GM12878 (cell line): ENCODE results near the gene SMARCAD1. TPM values are rescaled to one million over a fixed set of nuclear protein-coding genes. Genes with fewer than 3 reads are reported as not detected.

Source experiments
- ATAC-seq: fragments of 200-7000 bp; cut with Tn5 transposase; 3 replicates; pipeline ENCODE4 v1.9.1; 2020; ENCODE audit warnings: mild to moderate bottlenecking, moderate library complexity
- BruUV-seq: library from RNA; stranded (reverse); fragments of 400-500 nt; replicated peaks from 2 replicates; lab custom pipeline; 2021; lab: Mats Ljungman, UMichigan
- CTCF ChIA-PET: fragments of 300-600 bp; sonication (Branson Sonifier 250); formaldehyde crosslinking; extraction: SDS; loops from one replicate; lab custom pipeline; 2021; ENCODE audit warnings: inconsistent platforms; lab: Yijun Ruan, JAX
- POLR2A ChIA-PET: fragments of 350-600 bp; formaldehyde crosslinking; extraction: SDS; loops from one replicate; lab custom pipeline; 2021; ENCODE audit warnings: inconsistent platforms; lab: Charles Lee
- RAD21 ChIA-PET: fragments of 300-600 bp; sonication (Branson Sonifier 250); formaldehyde crosslinking; loops from one replicate; lab custom pipeline; 2023; ENCODE audit warnings: antibody characterized with exemption; ENCODE audit not compliant: unreplicated experiment; lab: Charles Lee
- SMC1A ChIA-PET: fragments of 300-600 bp; sonication (Branson Sonifier 250); formaldehyde crosslinking; loops from one replicate; lab custom pipeline; 2023; ENCODE audit not compliant: unreplicated experiment, uncharacterized antibody; lab: Charles Lee
- DNase-seq: peaks from one replicate; pipeline ENCODE4 v3.0.0-alpha.2; 2011; ENCODE audit warnings: low read depth, low spot score
- FAIRE-seq: peaks from 3 replicates; lab custom pipeline; 2011; peaks lifted over from hg19 to GRCh38; lab: Jason Lieb, UNC
- H2AFZ ChIP-seq: 2 replicates; pipeline ENCODE4 v1.6.0; 2011; ENCODE audit warnings: low read depth, low read length, control low read depth; ENCODE audit not compliant: control insufficient read depth
- H3K27ac ChIP-seq: 2 replicates; pipeline ENCODE4 v1.5.1; 2011; ENCODE audit warnings: control low read depth; ENCODE audit not compliant: control insufficient read depth, insufficient read depth
- H3K27me3 ChIP-seq, 2 experiments: replicated peaks in 1 of 2; 2 replicates each; pipeline versions ENCODE4 v1.6.0 to v1.6.1; 2011; ENCODE audit warnings: low read length in 1 of 2; ENCODE audit not compliant: control insufficient read depth in 2 of 2, insufficient read depth in 2 of 2
- H3K36me3 ChIP-seq, 2 experiments: 2 replicates each; pipeline ENCODE4 v1.5.1; 2011; ENCODE audit warnings: low read length in 1 of 2; ENCODE audit not compliant: control insufficient read depth in 2 of 2, insufficient read depth in 2 of 2
- H3K4me1 ChIP-seq: 2 replicates; pipeline ENCODE4 v1.6.1; 2011; ENCODE audit warnings: mild to moderate bottlenecking, low read length, moderate library complexity, mixed read lengths; ENCODE audit not compliant: control insufficient read depth, insufficient read depth
- H3K4me2 ChIP-seq: 2 replicates; pipeline ENCODE4 v1.6.0; 2011; ENCODE audit warnings: control low read depth; ENCODE audit not compliant: control insufficient read depth, insufficient read depth
- H3K4me3 ChIP-seq: fragments of 200-600 bp; sonication (generic); 2 replicates; pipeline ENCODE4 v1.5.1; 2016
- H3K79me2 ChIP-seq: 2 replicates; pipeline ENCODE4 v1.6.0; 2011; ENCODE audit warnings: low read length; ENCODE audit not compliant: control insufficient read depth, insufficient read depth
- H3K9ac ChIP-seq: 2 replicates; pipeline ENCODE4 v1.8.0; 2011; ENCODE audit warnings: low read length, control low read depth, mixed read lengths; ENCODE audit not compliant: control insufficient read depth, insufficient read depth
- H3K9me3 ChIP-seq: replicated peaks from 3 replicates; pipeline ENCODE4 v1.5.1; 2011; ENCODE audit warnings: mild to moderate bottlenecking, low read length; ENCODE audit not compliant: control insufficient read depth, insufficient read depth
- H4K20me1 ChIP-seq: 2 replicates; pipeline ENCODE4 v1.6.0; 2011; ENCODE audit not compliant: control insufficient read depth, insufficient read depth
- KAT2A ChIP-seq: conservative IDR thresholded peaks from 2 replicates; pipeline ENCODE4 v1.6.1; 2011; ENCODE audit warnings: low read depth, low read length; ENCODE audit not compliant: control insufficient read depth
- POLR2AphosphoS2 ChIP-seq: IDR thresholded peaks from 2 replicates; pipeline ENCODE4 v1.6.1; 2011; ENCODE audit warnings: low read depth, mild to moderate bottlenecking, low read length, improper control_type of control experiment, moderate library complexity
- POLR2AphosphoS5 ChIP-seq: IDR thresholded peaks from 2 replicates; pipeline ENCODE4 v1.6.1; 2011; ENCODE audit warnings: mild to moderate bottlenecking, low read length, inconsistent platforms
- RELA ChIP-seq: fragments of 450-650 bp; IDR thresholded peaks from 2 replicates; pipeline ENCODE4 v1.8.0; 2014; ENCODE audit warnings: borderline replicate concordance; ENCODE audit not compliant: partially characterized antibody
- TAF1 ChIP-seq: IDR thresholded peaks from 2 replicates; pipeline ENCODE4 v1.6.1; 2011; ENCODE audit warnings: mild to moderate bottlenecking, low read depth, low read length, borderline replicate concordance
- ZNF24 ChIP-seq: fragments of 450-650 bp; IDR thresholded peaks from 2 replicates; pipeline ENCODE4 v1.6.1; 2017; ENCODE audit warnings: antibody characterized with exemption, mild to moderate bottlenecking
- WGBS: methylation state at CpG from one replicate; pipeline ENCODE4 v1.1.6; 2016; ENCODE audit warnings: low lambda C conversion rate; ENCODE audit not compliant: insufficient replicate concordance, insufficient coverage; ENCODE audit errors: missing lambda C conversion rate; 5-methylcytosine and 5-hydroxymethylcytosine counted together
- in situ Hi-C: fragments of 300-500 bp; cut with MboI; formaldehyde crosslinking; loops from 9 replicates; pipeline ENCODE4 v1.14.3; 2018; ENCODE audit warnings: mixed read lengths
- intact Hi-C: fragments of 100-400 bp; cut with micrococcal nuclease; formaldehyde crosslinking; loops from one replicate; pipeline ENCODE4 v1.14.2; 2022; ENCODE audit not compliant: unreplicated experiment
- polyA plus RNA-seq, 11 experiments: library from polyadenylated mRNA; depleted of rRNA in 4 of 11; unstranded in 6 of 11; stranded (reverse) in 5 of 11; fragments of >200 nt; fragmentation: Nextera tagmentation in 4 of 11; fragmentation: Illumina TruSeq in 1 of 11; extraction: Ambion mirVana in 4 of 11; extraction: Trizol in 1 of 11; gene quantifications; 1 replicate in 1 of 11; 2 replicates in 10 of 11; pipeline versions ENCODE4 v1.2.1 to v1.2.3, GENCODE V29; 2011 to 2016; ENCODE audit warnings: inconsistent platforms in 2 of 11, missing spikeins in 2 of 11, low read depth in 1 of 11
- total RNA-seq, 4 experiments: library from RNA; depleted of rRNA in 3 of 4; stranded (reverse); fragments of >200 nt in 3 of 4; fragmentation: Illumina TruSeq in 1 of 4; extraction: Trizol in 1 of 4; gene quantifications; 2 replicates each; pipeline versions ENCODE4 v1.2.1 to v1.2.3, GENCODE V29; 2013 to 2021
- TF ChIP-seq, protein P1 (sequence below): IDR thresholded peaks from 2 replicates; pipeline ENCODE4 v1.6.1; 2011; ENCODE audit warnings: borderline replicate concordance, low read depth, mild to moderate bottlenecking, moderate library complexity, low read length; ENCODE audit not compliant: insufficient read depth, poor library complexity, severe bottlenecking

The SMARCAD1 gene
- total and polyA plus RNA-seq, 10 of the 15 experiments (the other 5 are each of a cell fraction or from before 2014, with no cell fraction given): 7.6 to 41.2 (median 27.7) TPM

DNA sequence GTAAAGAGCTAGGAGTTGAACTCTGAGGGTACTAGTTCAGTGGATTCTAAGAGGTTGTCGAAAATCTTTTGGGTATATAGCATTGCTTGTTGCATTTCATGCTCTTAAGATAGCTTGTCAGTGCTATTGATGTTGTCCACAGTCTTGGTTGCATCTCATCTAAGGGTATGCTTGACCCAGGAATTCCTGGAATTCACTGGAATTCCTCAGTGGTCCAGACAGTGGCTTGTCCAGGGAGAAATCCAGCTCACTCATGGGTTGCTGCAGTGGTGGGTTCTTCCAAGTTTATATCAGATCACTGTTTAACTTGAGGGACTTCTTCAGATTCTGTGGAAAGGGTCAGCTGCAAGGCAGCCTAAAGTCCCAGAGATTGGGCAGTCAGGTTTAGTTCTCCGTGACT lies 29.8 kb upstream of the SMARCAD1 start:
- H4K20me1 ChIP-seq: no peaks in the 10 kb centered on the region

DNA sequence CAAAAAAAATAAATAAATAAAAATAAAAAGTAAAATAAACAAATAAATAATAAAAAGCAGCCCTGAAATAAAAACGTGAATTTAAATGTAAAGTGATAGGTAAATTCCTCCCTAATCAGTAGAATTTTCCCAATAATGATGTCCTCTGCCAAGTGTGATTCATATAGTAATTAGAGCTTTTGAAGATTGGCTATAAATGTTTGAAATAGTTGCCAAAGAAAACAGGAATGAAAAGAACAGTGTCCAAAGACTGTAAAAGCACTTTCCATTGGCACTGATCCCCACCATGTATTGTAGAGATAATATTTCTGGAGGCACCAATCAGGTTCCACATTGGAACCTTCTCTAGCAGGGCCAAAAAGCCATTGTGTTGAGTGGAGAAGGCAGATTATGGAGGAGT lies 25.9 kb upstream of the SMARCAD1 start:
- POLR2A ChIA-PET: no interaction called here
- Histone ChIP-seq H3K9me3 (no peaks in the 10 kb centered on the region), H4K20me1 (no peaks in the 10 kb centered on the region), H3K27me3 (no peaks in the 10 kb centered on the region), H3K79me2 (no peaks in the 10 kb centered on the region), H3K36me3 (no peaks in the 10 kb centered on the region), H3K27ac (no peak overlapping the region), H3K4me3 (no peak overlapping the region), H3K4me1 (no peaks in the 10 kb centered on the region), H3K9ac (no peak overlapping the region), H3K4me2 (no peak overlapping the region), H2AFZ (no peak overlapping the region)
- CTCF ChIA-PET: interaction anchor here (0.6 kb wide), 1 partner anchor 284 kb away, joined by 4 read pairs; no protein-coding TSS in a partner anchor
- RAD21 ChIA-PET: no interaction called here
- ATAC-seq (no peak), DNase-seq (no peak), FAIRE-seq (no peak)
- in situ Hi-C loops (no loop called here), intact Hi-C loops (no loop called here)
- BruUV-seq: no TSS peak
- SMC1A ChIA-PET: no interaction called here
- 0% methylated on average over 1 of the region's 1 CpG for WGBS
- TF ChIP-seq, protein P1, sequence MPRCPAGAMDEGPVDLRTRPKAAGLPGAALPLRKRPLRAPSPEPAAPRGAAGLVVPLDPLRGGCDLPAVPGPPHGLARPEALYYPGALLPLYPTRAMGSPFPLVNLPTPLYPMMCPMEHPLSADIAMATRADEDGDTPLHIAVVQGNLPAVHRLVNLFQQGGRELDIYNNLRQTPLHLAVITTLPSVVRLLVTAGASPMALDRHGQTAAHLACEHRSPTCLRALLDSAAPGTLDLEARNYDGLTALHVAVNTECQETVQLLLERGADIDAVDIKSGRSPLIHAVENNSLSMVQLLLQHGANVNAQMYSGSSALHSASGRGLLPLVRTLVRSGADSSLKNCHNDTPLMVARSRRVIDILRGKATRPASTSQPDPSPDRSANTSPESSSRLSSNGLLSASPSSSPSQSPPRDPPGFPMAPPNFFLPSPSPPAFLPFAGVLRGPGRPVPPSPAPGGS: no peak
- no peak for TF ChIP-seq RELA
- no peak for TF ChIP-seq POLR2AphosphoS5
- no peak for TF ChIP-seq POLR2AphosphoS2
- TF ChIP-seq ZNF24: no peak
- no peak for TF ChIP-seq KAT2A

More for the DNA sequence above, 29.8 kb upstream of the SMARCAD1 start:
- ATAC-seq (no peak), FAIRE-seq (no peak), DNase-seq (no peak)
- ChIA-PET CTCF (no interaction called here), POLR2A (no interaction called here), SMC1A (no interaction called here), RAD21 (no interaction called here)
- Histone ChIP-seq H3K9ac (no peak overlapping the region), H3K4me1 (no peaks in the 10 kb centered on the region), H3K36me3 (no peaks in the 10 kb centered on the region), H3K79me2 (no peaks in the 10 kb centered on the region), H2AFZ (no peak overlapping the region), H3K27ac (no peak overlapping the region), H3K9me3 (no peaks in the 10 kb centered on the region), H3K4me2 (no peak overlapping the region), H3K4me3 (no peak overlapping the region), H3K27me3 (no peaks in the 10 kb centered on the region)
- WGBS: 2% methylated on average over 2 of the region's 2 CpGs
- in situ Hi-C loops: no loop called here
- intact Hi-C loops: no loop called here
- no TSS peak for BruUV-seq
- no peak for TF ChIP-seq TAF1
